Measurements from ENCODE around the gene PHACTR3. TPM values are rescaled to one million over a fixed set of nuclear protein-coding genes. Genes with fewer than 3 reads are reported as not detected.

The PHACTR3 gene
- total and polyA plus RNA-seq, 2 donors (not counting 3 experiments of a cell fraction or from before 2014, with no cell fraction given): not detected

GRCh38 chr20:59566631-59567524, 37.5 kb upstream of the PHACTR3 start:
- intact Hi-C loops (cut with micrococcal nuclease): no loop called here
- ChIA-PET POLR2A (no interaction called here), CTCF (no interaction called here)
- H3K9ac ChIP-seq (replicated peaks; ENCODE audit: extremely low read depth, insufficient read depth, low read length): no peak overlapping the region
- no peaks in the 10 kb centered on the region for H4K20me1 ChIP-seq (replicated peaks; ENCODE audit: control insufficient read depth, extremely low read depth, insufficient read depth, low read length)
- no peaks in the 10 kb centered on the region for H3K9me1 ChIP-seq (replicated peaks; ENCODE audit: control insufficient read depth, extremely low read depth, insufficient read depth, low read length)
- H3K4me3 ChIP-seq (replicated peaks in 1 of 3; ENCODE audit: insufficient read depth in 1 of 3, low read depth in 1 of 3, low read length in 3 of 3): no peak overlapping the region
- H2AFZ ChIP-seq (ENCODE audit: low read depth, low read length): no peak overlapping the region
- no peaks in the 10 kb centered on the region for H3K36me3 ChIP-seq (ENCODE audit: control insufficient read depth in 2 of 2, extremely low read depth in 1 of 2, insufficient read depth in 2 of 2, low read length in 2 of 2)
- DNase-seq (ENCODE audit: low read depth, low spot score): no peak
- H3K27ac ChIP-seq (ENCODE audit: insufficient read depth, low read depth, low read length): no peak overlapping the region
- no TSS peak for BruUV-seq (replicated peaks)
- no peaks in the 10 kb centered on the region for H3K9me3 ChIP-seq (replicated peaks; ENCODE audit: control insufficient read depth, insufficient read depth, low read length)
- TF ChIP-seq CTCF (IDR thresholded peaks at IDR 0.05; ENCODE audit: extremely low read depth in 1 of 2, insufficient read depth in 1 of 2, low read depth in 1 of 2, low read length in 2 of 2) (no peak), MYC (IDR thresholded peaks at IDR 0.05; ENCODE audit: low read depth, low read length) (no peak), JUN (IDR thresholded peaks at IDR 0.05; ENCODE audit: borderline replicate concordance, insufficient read depth, insufficient read length, low read depth) (no peak), GATA2 (IDR thresholded peaks at IDR 0.05; ENCODE audit: insufficient read depth, insufficient read length, low read depth, low read length) (no peak), FOS (IDR thresholded peaks at IDR 0.05; ENCODE audit: borderline replicate concordance, insufficient read depth, low read length) (no peak), MAX (IDR thresholded peaks at IDR 0.05; ENCODE audit: insufficient read depth, insufficient read length) (no peak), POLR2A (IDR thresholded peaks at IDR 0.05; ENCODE audit: low read depth, low read length) (no peak), POLR2AphosphoS5 (IDR thresholded peaks at IDR 0.05; ENCODE audit: insufficient read depth, low read depth, low read length) (no peak), EZH2 (IDR thresholded peaks at IDR 0.05; ENCODE audit: borderline replicate concordance, low read depth, low read length, severe bottlenecking) (no peak)
- no peak overlapping the region for H3K4me2 ChIP-seq (ENCODE audit: insufficient read depth, low read length)
- no peaks in the 10 kb centered on the region for H3K27me3 ChIP-seq (ENCODE audit: control insufficient read depth in 2 of 2, insufficient read depth in 2 of 2, low read length in 2 of 2)
- FAIRE-seq: no peak
- H3K4me1 ChIP-seq (ENCODE audit: control insufficient read depth, extremely low read depth, insufficient read depth, low read length): no peaks in the 10 kb centered on the region
- no peaks in the 10 kb centered on the region for H3K79me2 ChIP-seq (ENCODE audit: control insufficient read depth, insufficient read depth, low read length)
- dilution Hi-C loops (cut with MboI; ENCODE audit: extremely low pct_ligation_motif_present, low sequenced_read_pairs): no loop called here
